Activated T-helper 1 cell treated with anti-CD3 and anti-CD28 coated beads, Interleukin-12 subunit alpha, Interleukin-12 subunit beta, Interleukin-2, Interleukin-4 antibody, amounts not matched to agents 30 ng/mL and 10 ng/mL and 1 ng/mL, durations not matched to agents 14 hours and 24 hours and 36 hours (primary cell): ENCODE measurements around the gene SRA1. TPM values are rescaled to one million over a fixed set of nuclear protein-coding genes. Genes with fewer than 3 reads are reported as not detected.
"Not testable (repeated sequence)": the region's sequence is repeated elsewhere in the genome, so short reads cannot be mapped to it uniquely, and the experiment has no call there.

Source experiments
- DNase-seq: peaks from one replicate; pipeline ENCODE4 v3.0.0; 2021; ENCODE audit warnings: low spot score
- H3K27ac Mint-ChIP-seq: one replicate; pipeline ENCODE4 v1.8.0; 2021; ENCODE audit warnings: mild to moderate bottlenecking, mixed read lengths
- H3K27me3 Mint-ChIP-seq: one replicate; pipeline ENCODE4 v1.8.0; 2022; ENCODE audit warnings: mild to moderate bottlenecking, moderate library complexity, mixed read lengths; ENCODE audit not compliant: insufficient read depth
- H3K36me3 Mint-ChIP-seq: one replicate; pipeline ENCODE4 v1.8.0; 2021; ENCODE audit warnings: low read depth, mixed read lengths
- H3K4me1 Mint-ChIP-seq: one replicate; pipeline ENCODE4 v1.8.0; 2021; ENCODE audit warnings: low read depth, mixed read lengths
- H3K4me3 Mint-ChIP-seq: one replicate; pipeline ENCODE4 v1.8.0; 2021; ENCODE audit warnings: mild to moderate bottlenecking, moderate library complexity, mixed read lengths
- H3K9me3 Mint-ChIP-seq: one replicate; pipeline ENCODE4 v1.8.0; 2021; ENCODE audit warnings: mixed read lengths
- intact Hi-C: fragments of 100-400 bp; cut with micrococcal nuclease; formaldehyde crosslinking; loops from one replicate; pipeline ENCODE4 v1.15.1; 2024
- total RNA-seq: library from RNA; stranded (reverse); gene quantifications from 2 replicates; pipeline ENCODE4 v1.2.3, GENCODE V29; 2022

The SRA1 gene
- total RNA-seq, 1 donor from 2014 or later = 59.2 TPM

DNA sequence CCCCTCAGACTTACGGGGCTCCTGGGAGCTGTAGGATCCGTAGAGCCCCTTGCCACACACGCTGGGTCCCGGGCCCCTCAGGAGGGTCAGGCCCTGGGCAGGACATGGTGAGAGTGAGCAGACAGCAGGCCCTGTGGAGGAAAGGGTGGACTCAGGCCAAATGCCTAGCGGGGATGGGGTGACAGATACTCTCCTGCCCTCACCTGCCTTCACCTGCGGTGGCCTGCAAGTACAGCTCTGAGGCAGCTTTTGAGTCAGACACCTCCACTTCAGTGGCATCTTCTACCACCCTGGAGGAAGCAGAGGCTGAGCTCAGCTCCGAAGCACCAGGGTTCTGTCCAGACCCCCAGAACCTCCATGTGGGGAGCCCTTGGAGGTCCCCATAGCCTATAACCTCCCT lies 33.6 kb upstream of the SRA1 start:
- Mint-ChIP-seq H3K27me3 (peaks cover 17% of the 10 kb centered on the region), H3K27ac (no peak overlapping the region), H3K4me3 (no peak overlapping the region), H3K4me1 (no peaks in the 10 kb centered on the region), H3K36me3 (no peaks in the 10 kb centered on the region), H3K9me3 (no peaks in the 10 kb centered on the region)
- intact Hi-C loops = no loop called here
- DNase-seq = no peak

DNA sequence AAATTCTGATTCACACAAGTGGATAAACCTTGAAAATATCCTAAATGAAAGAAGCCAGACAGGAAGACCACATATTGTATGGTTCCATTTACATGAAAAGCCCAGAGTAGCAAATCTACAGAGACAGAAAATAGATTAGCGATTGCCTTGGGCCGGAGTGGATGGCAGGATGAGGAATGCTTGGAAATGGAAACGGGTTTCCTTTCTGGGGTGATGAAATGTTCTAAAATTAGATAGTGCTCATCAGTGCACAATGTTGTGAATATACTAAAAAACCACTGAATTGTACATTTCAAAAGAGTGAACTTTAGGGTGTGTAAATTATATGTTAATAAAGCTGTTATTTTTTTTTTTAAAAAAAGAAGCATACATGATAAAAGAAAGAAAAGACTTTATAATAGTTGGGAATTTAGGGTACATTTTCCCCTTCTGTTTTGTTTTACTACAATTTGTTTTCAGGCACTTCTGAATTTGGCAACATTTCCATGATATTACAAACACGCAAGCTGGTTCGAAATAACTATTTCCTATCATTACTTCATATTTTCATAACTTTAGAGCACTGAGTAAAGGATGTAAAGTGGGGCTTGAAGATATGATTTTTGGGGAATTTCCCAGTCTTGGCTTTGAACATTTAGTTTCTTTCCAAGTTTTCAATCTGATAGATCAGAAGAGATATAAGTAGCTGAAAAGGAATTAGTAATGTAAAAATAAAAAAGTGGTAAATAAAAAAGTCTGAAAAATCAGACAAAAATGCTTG lies 31.2 kb upstream of the SRA1 start:
- Mint-ChIP-seq H3K9me3 (no peaks in the 10 kb centered on the region), H3K27me3 (peaks cover 17% of the 10 kb centered on the region), H3K36me3 (no peaks in the 10 kb centered on the region), H3K4me3 (no peak overlapping the region), H3K27ac (no peak overlapping the region), H3K4me1 (no peaks in the 10 kb centered on the region)
- DNase-seq = no peak
- intact Hi-C loops = no loop called here

DNA sequence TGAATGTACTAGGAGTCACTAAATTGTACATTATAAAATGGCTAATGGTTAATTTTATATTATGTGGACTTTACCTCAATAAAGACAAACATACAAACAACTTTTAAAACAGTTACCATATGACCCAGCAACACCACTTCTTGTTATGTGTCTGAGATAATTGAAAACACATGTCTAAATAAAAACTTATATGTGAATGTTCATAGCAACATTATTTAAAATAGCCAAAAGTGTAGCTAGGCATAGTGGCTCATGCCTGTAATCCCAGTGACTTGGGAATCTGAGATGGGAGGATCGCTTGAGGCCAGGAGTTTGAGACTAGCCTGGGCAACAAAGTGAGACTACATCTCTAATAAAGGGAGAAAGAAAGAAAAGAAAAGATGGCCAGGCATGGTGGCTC lies 30.2 kb upstream of the SRA1 start:
- no peak for DNase-seq
- no peaks in the 10 kb centered on the region for H3K4me1 Mint-ChIP-seq
- H3K36me3 Mint-ChIP-seq = no peaks in the 10 kb centered on the region
- H3K27ac Mint-ChIP-seq = no peak overlapping the region
- intact Hi-C loops = no loop called here
- peaks cover 23% of the 10 kb centered on the region for H3K27me3 Mint-ChIP-seq
- no peak overlapping the region for H3K4me3 Mint-ChIP-seq
- no peaks in the 10 kb centered on the region for H3K9me3 Mint-ChIP-seq

DNA sequence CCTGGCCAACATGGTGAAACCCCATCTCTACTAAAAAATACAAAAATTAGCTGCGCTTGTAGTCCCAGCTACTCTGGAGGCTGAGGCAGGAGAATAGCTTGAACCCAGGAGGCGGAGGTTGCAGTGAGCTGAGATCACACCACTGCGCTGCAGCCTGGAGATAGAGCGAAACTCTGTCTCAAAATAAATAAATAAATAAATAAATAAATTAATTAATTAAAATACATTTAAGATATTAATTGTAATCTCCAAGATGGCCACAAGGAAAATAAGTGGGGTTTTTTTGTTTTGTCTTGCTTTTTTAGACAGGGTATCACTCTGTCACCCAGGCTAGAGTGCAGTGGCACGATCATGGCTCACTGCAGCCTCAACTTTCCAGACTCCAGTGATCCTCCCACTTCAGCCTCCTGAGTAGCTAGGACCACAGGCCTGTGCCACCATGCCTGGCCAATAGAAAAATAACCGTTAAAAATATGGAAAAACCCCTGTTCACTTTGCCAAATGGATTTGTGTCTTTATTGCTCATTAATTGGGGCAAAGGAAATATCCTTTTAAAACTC lies 22.0 kb upstream of the SRA1 start:
- H3K4me1 Mint-ChIP-seq, H3K27ac Mint-ChIP-seq, H3K9me3 Mint-ChIP-seq, DNase-seq, H3K36me3 Mint-ChIP-seq, intact Hi-C loops, H3K4me3 Mint-ChIP-seq: not testable (repeated sequence)
- peaks cover 16% of the 10 kb centered on the region for H3K27me3 Mint-ChIP-seq

- Mint-ChIP-seq H3K27ac (no peak overlapping the region), H3K4me3 (no peak overlapping the region), H3K36me3 (no peaks in the 10 kb centered on the region), H3K4me1 (no peaks in the 10 kb centered on the region), H3K27me3 (peaks cover 7% of the 10 kb centered on the region), H3K9me3 (no peaks in the 10 kb centered on the region)
- DNase-seq = no peak
- intact Hi-C loops = no loop called here
Observed at GRCh38 chr5:140576776-140577201, 19.5 kb upstream of the SRA1 start.

- Mint-ChIP-seq H3K4me3 (no peak overlapping the region), H3K27ac (no peak overlapping the region), H3K36me3 (peaks cover 2% of the 10 kb centered on the region), H3K27me3 (no peaks in the 10 kb centered on the region), H3K9me3 (no peaks in the 10 kb centered on the region), H3K4me1 (peaks cover 2% of the 10 kb centered on the region)
- DNase-seq = no peak
- intact Hi-C loops = no loop called here
Observed at GRCh38 chr5:140575309-140575708, 18.0 kb upstream of the SRA1 start.

DNA sequence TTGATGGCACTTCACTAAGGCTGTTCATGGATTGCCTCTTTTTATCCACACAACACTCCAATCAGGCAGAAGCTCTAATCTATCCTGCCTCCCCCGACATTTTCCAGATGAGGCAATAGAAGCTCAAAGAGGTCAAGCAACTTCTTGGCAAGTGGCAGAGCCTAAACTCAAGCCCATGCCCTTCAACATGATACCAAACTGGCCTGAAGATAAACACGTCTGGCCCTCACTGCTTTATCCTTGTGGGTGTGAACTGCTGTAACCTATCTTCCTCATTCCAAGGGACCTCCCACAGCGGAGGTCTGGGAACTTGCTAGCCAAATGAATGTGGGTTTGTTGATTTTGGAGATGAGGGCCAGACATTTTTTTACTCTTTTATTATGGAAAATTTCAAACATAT lies 16.9 kb upstream of the SRA1 start:
- no peak overlapping the region for H3K27ac Mint-ChIP-seq

DNA sequence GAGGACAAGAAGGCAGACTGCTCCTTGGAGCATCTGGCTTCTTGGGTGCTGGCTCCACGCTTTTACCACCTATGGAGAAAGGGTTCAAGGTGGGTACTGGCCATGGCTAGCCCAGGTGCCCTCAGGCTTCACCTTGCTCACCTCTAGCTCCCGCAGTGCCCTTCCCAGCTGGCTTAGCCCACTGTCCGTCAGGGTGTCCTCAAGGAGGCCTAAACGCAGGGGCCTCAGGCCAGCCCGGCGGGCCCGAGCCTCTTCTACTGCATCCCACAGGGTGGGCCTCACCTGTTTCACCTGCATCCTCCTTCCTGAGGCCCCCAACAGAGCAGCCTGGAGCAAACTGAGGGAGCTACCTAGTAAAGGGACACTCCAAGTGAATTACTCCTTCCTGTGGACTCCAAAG lies 16.4 kb upstream of the SRA1 start:
- H3K4me1 Mint-ChIP-seq = peaks cover 18% of the 10 kb centered on the region
- no peaks in the 10 kb centered on the region for H3K9me3 Mint-ChIP-seq
- no peaks in the 10 kb centered on the region for H3K27me3 Mint-ChIP-seq
- no peak for DNase-seq
- H3K27ac Mint-ChIP-seq = no peak overlapping the region
- H3K4me3 Mint-ChIP-seq = no peak overlapping the region
- H3K36me3 Mint-ChIP-seq = peaks cover 8% of the 10 kb centered on the region
- intact Hi-C loops = no loop called here

More for the DNA sequence above, 16.9 kb upstream of the SRA1 start:
- no peaks in the 10 kb centered on the region for H3K27me3 Mint-ChIP-seq
- no peak overlapping the region for H3K4me3 Mint-ChIP-seq
- no peaks in the 10 kb centered on the region for H3K9me3 Mint-ChIP-seq
- peaks cover 4% of the 10 kb centered on the region for H3K36me3 Mint-ChIP-seq
- intact Hi-C loops = no loop called here
- DNase-seq = no peak
- peaks cover 13% of the 10 kb centered on the region for H3K4me1 Mint-ChIP-seq

- Mint-ChIP-seq H3K27me3 (no peaks in the 10 kb centered on the region), H3K9me3 (no peaks in the 10 kb centered on the region), H3K27ac (peak overlapping the region; percentile 43), H3K4me1 (peaks cover 33% of the 10 kb centered on the region), H3K4me3 (no peak overlapping the region), H3K36me3 (peaks cover 24% of the 10 kb centered on the region)
- DNase-seq = no peak
- intact Hi-C loops = no loop called here
Observed at GRCh38 chr5:140571105-140571504, 13.8 kb upstream of the SRA1 start.

DNA sequence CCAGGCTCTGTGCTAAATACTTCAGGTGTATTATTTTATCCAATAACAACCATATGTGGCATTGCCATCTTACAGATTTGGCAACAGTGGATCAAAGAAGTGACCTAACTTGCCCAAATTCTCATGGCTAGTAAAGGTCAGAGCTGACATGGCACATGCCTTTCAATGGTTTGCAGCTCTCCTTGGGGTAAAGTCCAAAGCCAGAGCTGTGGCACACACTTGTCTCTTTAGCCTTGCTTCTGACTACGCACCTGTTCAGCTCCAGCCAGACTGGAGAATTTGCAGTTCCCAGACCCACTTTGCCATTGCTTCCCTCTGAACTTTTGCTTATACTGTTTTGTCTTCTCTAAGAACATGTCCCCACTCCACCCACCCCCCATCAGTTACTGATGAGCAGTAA lies 13.2 kb upstream of the SRA1 start:
- no peaks in the 10 kb centered on the region for H3K27me3 Mint-ChIP-seq
- intact Hi-C loops = no loop called here
- peaks cover 39% of the 10 kb centered on the region for H3K4me1 Mint-ChIP-seq
- peak overlapping the region; percentile 82 for H3K27ac Mint-ChIP-seq
- no peak for DNase-seq
- H3K9me3 Mint-ChIP-seq = no peaks in the 10 kb centered on the region
- no peak overlapping the region for H3K4me3 Mint-ChIP-seq
- peaks cover 27% of the 10 kb centered on the region for H3K36me3 Mint-ChIP-seq

DNA sequence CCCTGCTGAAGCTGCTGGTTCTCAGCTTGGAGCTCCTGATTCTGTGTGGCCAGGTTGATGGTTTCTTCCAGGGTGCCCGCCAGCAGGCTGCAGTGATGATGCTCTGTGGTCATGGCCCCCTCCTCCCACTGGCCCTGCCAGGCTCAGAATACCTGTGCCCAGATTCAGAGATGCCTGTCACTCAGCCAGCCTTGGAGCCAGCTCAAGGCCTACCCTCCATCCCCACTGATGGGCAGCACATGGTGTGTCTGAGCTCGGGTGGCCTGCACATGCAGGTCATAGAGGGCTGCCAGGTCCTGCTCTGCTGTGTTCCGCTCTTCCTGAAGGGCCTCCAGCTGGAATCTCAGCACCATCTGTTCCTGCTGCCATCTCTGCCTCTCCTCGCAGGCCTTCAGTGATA lies 12.8 kb upstream of the SRA1 start:
- H3K27ac Mint-ChIP-seq = peak overlapping the region; percentile 82
- peaks cover 28% of the 10 kb centered on the region for H3K36me3 Mint-ChIP-seq
- intact Hi-C loops = no loop called here
- no peak for DNase-seq
- no peaks in the 10 kb centered on the region for H3K9me3 Mint-ChIP-seq
- peaks cover 43% of the 10 kb centered on the region for H3K4me1 Mint-ChIP-seq
- H3K4me3 Mint-ChIP-seq = no peak overlapping the region
- no peaks in the 10 kb centered on the region for H3K27me3 Mint-ChIP-seq

GRCh38 chr5:140569197-140569596 lies 11.9 kb upstream of the SRA1 start:
- Mint-ChIP-seq H3K36me3 (peaks cover 30% of the 10 kb centered on the region), H3K27ac (peak overlapping the region; percentile 90), H3K4me1 (peaks cover 48% of the 10 kb centered on the region), H3K4me3 (peak overlapping the region; percentile 73), H3K27me3 (no peaks in the 10 kb centered on the region), H3K9me3 (no peaks in the 10 kb centered on the region)
- intact Hi-C loops = loop anchor here (10.0 kb wide), 1 partner anchor 1046 kb away; the partner anchor contains the start of gene DIAPH1
- no peak for DNase-seq

GRCh38 chr5:140568443-140569063 lies 11.3 kb upstream of the SRA1 start:
- Mint-ChIP-seq H3K27ac (peak overlapping the region; percentile 90), H3K9me3 (no peaks in the 10 kb centered on the region), H3K27me3 (no peaks in the 10 kb centered on the region), H3K36me3 (peaks cover 30% of the 10 kb centered on the region), H3K4me1 (peaks cover 54% of the 10 kb centered on the region), H3K4me3 (peak overlapping the region; percentile 73)
- DNase-seq = no peak
- intact Hi-C loops = loop anchor here (10.0 kb wide), 1 partner anchor 1046 kb away; the partner anchor contains the start of gene DIAPH1
